NCI-H82 treated with DMSO at 0.1 percent for 48 hours (cell line): ENCODE data around the gene CFAP119.
A peak's percentile ranks its signal among the peaks of the same experiment; 100 is the strongest.

Experiments
- DNase-seq: peaks from one replicate; lab custom pipeline; 2025; ENCODE audit not compliant: unreplicated experiment; lab: John Stamatoyannopoulos, UW

Gene CFAP119

DNA sequence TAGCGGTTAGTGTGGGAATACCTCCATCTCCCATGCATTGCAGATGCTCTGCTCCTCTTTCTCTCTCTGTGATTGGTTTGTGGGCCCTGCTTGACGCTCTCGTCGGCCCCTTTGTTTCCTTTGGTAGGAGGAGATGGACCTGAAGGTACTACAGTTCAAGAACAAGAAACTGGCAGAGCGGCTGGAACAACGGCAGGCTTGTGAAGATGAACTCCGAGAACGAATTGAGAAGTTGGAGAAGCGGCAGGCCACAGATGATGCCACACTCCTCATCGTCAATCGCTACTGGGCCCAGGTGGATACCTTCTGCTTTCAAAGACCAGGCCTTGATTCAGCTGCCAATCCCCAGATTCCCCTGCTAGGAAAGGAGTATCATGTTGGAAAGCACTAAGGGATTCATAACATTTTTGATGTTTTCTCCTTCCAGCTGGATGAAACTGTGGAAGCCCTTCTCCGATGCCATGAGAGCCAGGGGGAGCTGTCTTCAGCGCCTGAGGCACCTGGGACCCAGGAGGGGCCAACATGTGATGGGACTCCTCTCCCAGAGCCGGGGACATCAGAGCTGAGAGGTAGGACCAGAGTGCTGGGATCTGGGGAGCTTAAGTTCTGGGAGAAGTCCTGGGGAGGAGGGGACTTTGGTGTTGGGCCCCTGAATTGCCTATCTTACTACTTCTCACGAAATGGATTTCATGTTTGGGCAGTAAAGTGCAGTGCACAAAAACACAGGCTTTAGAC is 1.3 kb upstream of the CFAP119 start:
- DNase-seq = no peak

DNA sequence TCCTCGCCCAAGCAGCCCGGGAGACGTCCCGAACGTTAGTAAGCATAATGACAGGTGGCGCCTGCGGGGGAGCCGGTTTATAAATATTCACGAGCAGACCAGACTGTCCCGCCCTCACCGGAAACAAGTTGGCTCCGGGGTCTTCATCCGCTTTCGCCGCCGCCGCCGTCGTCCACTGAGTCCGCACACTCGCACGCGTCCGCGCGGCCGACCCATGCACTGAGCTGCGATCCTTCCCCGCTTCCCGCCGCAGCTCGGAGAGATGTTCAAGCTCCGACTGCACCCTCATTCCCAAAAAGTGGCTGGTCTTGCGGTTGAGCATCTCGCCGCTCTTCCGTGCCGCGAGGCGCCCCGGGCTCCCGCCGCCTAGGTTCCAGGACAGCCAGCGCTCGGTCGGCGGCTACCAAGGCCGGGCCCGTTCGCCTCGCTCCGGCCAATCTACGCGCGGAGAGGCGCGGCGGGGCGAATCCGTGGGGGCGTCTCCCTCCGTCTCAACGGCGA is 385 bp downstream of the CFAP119 start:
- DNase-seq = no peak

DNA sequence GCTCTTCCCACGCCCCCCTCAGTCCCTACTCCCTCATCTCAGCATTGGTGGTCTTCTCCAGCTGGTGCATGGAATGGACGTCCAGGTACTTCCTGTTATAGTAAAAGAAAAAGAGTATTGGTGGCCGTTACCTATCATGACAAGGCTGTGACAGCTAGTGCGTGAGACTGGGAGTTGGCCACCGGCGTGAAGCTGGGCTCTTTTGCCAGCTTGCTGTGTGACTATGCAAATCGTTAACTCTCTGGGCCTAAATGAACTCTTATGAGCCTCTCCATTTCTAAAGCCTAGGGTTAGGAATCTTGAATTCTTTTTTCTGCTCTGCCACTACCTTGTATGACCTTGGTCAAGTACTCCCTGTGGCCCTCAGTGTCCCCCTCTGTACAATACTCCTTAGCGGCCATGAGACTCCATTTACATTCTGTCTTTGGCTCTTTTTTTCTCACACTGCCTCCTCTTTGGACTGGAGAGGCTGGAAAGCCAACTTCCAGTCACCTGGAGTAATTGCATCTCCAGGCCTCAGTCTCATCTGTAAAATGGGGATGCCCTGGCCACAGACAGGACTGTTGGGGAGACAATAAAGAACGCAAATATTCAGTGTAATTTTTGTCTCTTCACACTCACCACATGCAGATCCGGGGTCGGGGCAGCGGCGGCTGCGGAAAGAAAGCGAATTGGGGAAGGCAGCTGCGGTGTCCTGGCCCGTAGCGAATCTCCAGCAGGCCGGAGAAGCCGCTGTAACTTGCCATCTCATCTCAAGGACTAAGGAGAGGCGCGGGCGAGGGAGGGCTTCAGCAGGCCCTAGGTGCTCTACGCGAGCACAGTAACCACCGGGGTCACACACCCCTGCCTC is 1.1 kb downstream of the CFAP119 start:
- no peak for DNase-seq

DNA sequence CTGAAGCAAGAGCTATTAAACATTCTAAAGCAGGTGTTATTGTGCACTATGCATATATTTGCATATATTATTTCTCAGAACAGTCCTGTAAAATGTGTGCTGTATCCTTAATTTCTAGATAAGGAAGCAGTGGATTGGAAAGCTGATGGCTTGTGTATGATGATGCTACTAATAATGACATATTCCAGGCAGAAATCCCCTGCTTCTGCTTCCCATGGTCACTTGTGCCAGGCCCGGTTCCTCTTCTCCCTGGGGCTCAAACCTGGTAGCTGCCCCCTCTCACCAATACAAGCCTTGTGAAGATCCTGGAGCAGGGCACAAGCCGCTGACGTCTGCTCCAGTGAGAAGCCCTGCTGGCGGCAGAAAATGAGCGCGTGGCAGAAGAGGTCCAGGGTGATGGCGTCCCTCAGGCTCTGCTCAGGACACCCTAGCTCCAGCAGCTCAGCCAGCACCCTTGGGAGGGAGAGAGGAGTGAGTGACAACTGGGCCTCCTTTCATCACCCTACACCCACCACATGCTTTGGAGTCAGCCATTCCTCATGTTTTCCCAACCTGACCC is 1.8 kb downstream of the CFAP119 start:
- no peak for DNase-seq

DNA sequence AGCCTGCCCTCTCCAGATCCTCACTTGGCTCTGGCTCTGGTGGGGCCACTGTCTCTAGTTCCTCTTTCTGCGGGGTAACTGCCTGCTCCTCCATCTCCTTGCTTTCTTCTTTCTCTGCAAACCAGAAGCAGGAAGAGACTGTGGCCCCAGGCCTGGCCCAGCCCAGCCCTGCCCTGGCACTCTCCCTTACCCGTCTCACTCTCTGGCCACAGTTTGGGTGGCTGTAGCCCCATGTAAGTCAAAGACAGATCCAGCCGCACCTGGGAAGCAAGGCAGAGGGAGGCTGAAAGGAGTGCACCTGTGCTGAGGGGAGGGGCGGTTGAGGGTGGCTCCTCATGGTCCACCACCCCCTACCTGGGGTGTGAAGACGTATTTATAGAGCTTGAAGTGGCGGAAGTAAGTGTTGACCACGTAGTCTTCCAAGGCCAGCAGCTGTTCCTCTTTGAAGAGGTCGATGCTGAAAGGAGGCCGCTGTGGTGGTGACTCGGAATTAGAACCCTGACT is 2.8 kb downstream of the CFAP119 start:
- DNase-seq = no peak

DNA sequence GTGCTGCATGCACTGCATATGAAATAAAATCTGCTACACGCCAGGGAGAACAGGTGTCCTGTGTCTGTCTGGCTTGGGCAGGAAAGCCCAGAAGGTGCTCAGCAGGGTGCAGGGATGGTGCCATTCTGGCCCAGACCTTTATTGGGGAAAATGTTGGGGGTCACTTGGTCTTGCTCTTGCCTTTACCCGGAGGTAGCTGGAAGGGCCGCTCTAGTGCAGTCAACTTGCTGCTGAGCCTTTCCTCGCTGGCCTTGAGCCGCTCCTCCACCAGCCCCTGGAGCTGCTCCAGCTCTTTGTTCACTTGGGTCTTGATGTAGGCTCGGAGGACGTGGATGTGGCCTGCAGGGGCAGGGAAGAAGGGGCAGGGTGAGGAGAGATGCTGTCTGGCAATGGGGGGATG is 4.5 kb downstream of the CFAP119 start:
- DNase-seq = no peak

DNA sequence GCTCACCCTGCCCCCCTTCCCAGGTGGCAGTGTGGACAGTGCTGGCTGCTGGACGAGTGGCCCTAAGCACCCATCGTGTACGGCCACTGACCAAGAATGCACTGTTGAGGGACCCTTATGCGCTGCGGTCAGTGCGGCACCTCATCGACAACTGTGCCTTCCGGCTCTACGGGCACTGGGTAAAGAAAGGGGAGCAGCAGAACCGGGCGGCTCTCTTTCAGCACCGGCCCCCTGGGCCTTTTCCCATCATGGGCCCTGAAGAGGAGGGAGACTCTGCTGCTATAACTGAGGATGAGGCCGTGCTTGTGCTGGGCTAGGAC is 5.1 kb downstream of the CFAP119 start:
- DNase-seq = no peak

DNA sequence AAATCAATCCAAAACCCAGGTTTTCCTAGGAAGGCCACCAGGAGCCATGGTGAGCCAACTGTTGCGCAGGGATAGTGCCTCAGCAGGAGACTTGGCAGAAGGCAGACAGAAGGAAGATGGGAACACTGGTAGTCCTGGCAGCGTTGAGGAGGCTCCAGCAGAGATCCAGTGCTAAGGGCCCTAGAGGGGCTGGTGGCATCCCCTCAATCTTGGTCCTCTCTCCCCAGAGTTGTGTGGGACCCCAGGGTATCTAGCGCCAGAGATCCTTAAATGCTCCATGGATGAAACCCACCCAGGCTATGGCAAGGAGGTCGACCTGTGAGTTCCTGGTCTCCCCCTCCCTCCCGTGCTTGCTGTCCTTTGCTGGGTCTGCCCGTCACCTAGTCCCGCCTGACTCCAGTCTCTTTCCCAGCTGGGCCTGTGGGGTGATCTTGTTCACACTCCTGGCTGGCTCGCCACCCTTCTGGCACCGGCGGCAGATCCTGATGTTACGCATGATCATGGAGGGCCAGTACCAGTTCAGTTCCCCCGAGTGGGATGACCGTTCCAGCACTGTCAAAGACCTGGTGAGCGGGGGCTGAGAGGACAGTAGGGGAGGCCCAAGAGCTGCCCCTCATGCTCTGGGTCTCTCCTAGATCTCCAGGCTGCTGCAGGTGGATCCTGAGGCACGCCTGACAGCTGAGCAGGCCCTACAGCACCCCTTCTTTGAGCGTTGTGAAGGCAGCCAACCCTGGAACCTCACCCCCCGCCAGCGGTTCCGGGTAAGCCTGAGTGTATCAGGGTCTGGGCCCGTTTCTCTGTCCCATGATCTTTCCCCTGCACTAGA is 5.7 kb downstream of the CFAP119 start:
- DNase-seq = no peak

DNA sequence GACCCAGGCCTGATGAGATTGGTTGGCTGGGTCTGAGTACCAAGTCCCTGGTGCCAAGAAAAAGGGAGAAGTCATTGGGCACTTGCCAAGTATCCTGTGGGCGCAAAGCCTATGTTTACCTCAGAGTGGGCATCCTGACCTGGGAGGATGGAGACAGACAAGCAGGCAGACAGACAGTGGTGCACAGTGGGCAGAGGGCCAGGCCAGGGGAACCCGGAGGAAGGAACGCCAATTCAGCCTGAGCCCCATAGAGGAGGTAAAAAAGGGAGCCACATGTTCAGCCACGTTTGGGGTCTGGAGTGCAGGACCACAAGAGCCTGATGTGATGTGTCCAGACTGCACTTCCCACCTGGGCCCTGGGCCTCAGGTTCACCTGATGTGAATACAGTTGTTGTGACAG is 8.3 kb downstream of the CFAP119 start:
- DNase-seq = no peak

DNA sequence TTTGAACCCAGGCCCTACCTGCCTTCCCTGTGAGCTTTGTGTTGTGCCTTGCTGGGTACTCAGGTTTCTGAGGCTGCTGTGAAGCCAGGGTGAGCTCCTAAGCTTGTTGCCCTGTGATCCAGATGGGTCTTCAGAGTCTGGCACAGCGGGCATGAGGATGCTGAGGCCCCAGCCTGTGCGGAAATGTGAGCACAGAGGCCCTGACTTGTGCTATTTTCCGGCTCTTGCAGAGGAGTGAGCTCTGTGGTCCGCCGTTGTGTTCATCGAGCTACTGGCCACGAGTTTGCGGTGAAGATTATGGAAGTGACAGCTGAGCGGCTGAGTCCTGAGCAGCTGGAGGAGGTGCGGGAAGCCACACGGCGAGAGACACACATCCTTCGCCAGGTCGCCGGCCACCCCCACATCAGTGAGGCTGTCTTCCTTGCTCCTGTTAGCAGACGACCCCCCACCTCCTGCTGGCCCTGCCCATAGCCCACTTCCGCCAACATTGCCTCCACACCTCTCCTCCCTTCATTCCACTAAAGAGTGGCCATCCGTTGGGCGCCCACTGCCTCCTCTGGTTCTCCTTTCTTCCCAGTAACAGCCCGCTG is 10.9 kb downstream of the CFAP119 start:
- DNase-seq = no peak

DNA sequence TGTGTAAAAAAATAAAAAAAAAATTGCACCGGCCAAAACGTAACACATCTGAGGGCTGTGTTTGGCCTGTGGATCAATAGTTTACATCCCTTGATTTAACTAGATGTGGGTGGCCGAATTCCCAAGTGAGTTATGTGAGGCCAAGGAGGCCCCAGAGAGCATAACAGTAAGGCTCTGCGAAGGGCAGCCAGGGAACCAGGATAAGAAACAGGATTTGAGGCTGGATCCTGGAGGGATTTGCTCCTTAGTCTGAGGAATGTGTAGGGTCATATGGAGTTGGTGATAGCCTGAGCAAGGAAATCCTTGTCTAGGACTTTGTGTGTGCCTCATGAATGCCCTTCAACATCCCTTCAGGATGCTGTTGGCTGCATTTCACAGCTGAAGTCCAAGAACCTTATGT is 11.7 kb downstream of the CFAP119 start:
- no peak for DNase-seq

DNA sequence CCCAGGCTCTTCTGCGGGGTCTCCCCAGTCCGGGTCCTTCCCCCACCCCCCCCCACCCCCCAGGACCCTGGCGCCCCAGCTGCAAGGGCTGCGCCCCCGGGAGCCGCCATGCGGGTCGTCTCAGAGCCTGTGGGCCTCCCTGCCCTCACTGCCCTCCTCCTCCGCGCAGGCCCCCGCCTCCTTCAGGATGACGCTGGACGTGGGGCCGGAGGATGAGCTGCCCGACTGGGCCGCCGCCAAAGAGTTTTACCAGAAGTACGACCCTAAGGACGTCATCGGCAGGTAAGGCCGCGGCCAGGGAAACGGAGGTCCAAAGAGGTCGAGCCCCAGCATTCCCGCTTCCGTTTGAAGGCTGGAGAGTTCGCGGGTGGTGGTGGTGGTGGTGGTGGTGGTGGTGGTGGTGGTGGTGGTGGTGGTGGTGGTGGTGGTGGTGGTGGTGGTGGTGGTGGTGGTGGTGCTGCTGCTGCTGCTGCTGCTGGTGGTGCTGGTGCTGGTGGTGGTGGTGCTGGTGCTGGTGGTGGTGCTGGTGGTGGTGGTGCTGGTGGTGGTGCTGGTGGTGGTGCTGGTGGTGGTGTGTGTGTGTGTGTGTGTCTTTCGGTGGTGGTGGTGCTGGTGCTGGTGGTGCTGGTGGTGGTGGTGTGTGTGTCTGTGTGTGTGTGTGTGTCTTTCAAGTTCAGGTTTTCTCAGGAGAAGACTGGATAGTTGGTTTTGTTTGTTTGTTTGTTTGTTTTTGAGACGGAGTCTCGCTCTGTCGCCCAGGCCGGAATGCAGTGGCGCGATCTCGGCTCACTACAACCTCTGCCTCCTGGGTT is 13.0 kb downstream of the CFAP119 start:
- DNase-seq = no peak

DNA sequence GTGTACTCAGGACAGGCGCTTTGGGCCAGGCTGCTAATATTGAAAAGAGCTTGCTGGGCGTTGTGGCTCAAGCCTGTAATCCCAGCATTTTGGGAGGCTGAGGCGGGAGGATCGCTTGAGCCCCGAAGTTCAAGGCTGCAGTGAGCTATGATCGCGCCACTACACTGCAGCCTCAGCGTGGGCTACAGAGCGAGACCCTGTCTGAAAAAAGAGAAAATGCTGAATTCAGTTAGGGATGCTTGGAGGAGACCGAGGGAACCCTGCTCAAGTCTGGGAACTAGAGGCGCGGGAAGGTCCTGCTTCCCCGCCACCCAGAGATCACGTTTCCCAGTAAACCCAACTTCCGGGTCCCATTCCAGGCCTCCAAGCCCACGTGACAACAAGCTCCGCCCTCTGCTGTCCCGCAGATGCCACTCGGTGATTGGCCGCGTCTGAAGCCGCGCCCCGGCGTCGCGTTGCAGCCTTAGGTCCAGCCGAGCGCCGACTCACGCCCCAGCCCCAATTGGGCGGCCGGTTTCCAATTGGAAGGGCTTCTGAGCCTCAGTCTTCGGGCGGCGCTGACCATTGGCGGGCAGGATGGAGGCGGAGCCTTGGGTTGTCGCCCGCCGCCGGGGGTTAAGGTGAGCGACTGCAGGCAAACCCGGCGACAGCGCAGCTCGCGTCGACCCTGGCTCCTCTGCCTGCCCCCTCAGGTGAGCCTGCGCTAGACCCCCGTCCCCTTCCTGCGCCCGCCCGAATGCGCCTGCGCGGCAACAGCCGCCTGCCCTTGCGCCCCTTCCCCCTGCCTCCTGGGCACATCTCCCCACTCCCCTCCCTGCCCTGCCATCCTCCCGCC is 13.8 kb downstream of the CFAP119 start, which contains the start of gene PHKG2:
Gene PHKG2 (plus strand): TSS at position 627 of the 835 bp plus-strand sequence. CDS start 396 bp downstream, outside the sequence.
- peak; percentile 90 for DNase-seq

DNA sequence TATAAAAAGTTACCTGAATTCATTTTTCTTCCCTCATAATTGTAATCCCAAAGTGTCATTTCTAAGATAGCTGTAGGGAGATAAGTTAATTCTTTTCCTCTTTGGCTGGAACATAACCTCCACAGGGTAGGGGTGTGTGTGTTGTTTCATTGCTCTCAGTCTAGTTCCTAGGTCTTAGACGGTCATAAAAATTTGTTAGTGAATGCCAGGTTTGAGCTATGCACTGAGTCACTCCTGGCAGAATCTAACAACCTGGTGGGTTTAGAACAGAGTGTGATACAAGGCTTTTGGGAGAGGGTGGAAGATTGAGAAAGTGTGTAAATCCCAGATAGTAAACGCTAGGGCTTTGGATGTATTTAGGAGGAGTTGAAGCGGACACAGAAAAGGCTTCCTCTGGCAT is 14.5 kb downstream of the CFAP119 start:
- no peak for DNase-seq

DNA sequence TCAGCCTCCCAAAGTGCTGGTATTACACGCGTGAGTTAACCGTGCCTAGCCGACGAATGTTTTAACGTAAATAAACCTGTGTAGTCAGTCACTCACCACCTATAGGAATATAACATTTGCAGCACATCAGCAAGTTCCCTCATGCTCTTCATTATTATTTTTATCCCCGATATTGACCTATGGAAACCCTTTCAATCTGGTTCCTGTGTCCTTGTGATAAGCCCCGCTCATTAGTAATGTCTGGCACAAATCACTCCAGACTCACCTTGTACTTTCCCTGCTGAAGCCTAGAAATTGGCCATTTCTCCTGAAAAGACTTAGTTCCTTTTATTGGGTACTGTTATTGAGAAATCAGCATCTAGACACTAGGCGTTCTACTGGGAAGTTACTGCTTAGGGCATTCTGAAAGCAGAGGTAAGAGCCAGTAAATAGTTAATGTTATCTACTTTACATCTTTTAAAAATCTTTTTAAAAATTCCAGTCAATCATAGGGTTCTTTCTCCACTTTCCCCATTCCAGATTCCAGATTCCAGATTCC is 15.2 kb downstream of the CFAP119 start:
- no peak for DNase-seq

DNA sequence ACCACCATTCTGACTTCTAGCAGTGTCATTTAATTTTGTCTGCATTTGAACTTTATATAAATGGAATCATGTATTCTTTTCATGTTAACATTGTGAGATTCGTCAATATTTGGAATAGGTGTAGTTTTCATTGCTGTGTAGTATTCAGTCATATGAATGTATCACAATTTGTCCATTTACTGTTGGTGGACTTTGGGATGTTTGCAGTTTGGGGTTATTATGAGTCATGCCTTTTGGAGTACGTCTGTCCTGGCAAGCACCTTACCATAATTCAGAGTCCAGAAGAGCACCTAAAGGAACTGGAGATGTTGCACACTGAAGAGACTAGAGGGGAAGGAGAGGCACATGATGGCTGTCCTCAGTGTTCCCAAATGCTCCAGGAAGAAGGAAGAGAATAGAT is 16.8 kb downstream of the CFAP119 start:
- no peak for DNase-seq

DNA sequence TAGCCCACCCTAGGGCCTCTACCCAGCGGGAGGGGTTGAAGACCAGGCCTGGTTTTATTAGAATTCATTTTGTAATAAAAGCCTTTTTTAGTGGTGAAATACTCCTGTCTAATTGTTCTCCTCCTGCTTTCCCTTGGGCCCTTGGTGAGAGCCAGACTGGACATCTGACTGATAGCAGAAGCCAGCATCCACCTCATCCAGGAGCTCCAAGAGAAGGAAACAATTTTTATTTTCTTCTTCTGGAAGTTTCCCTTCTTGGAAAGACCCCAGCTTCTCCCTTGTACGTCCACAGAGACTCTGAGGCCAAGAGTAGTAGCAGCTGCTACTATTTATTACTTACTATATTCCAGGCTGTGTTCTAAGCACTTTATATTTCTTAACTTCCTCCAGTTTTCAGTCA is 17.7 kb downstream of the CFAP119 start:
- DNase-seq = no peak

DNA sequence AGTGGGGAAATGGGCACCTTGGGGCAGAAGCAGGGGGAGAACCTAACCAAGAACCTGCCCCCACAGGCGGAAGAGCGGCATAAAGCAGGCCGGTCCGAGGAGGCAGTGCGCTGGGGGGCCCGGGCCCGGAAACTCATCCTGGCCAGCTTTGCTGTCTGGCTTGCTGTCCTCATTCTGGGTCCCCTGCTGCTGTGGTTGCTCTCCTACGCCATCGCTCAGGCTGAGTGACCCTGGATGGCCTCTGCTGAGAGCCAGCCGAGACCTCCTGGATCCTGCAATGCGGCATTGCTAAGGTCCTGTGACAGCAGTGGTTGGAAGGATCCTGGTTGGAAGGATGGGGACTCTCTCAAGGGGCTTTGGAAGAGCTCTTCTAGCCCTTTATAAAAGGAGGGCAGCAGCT is 18.1 kb downstream of the CFAP119 start:
- DNase-seq = no peak
